ENCODE results near the gene TTC23.

- TF ChIP-seq NR3C1 (IDR thresholded peaks at IDR 0.05), result no peak
- TF ChIP-seq CBX2 (IDR thresholded peaks at IDR 0.05; ENCODE audit: borderline replicate concordance, low read depth), result no peak
- TF ChIP-seq USF2 (IDR thresholded peaks at IDR 0.05), result no peak
- TF ChIP-seq CTCF (IDR thresholded peaks at IDR 0.05), result no peak
- no peak for TF ChIP-seq KDM5A (IDR thresholded peaks at IDR 0.05)
- no peak for TF ChIP-seq RAD21 (conservative IDR thresholded peaks at IDR 0.05 in 1 of 2, IDR thresholded peaks at IDR 0.05 in 1 of 2)
- no peak for TF ChIP-seq POLR2A (IDR thresholded peaks at IDR 0.05; ENCODE audit: low read length)
- no peak for TF ChIP-seq ELK1 (IDR thresholded peaks at IDR 0.05; ENCODE audit: low read depth, low read length)
- no peak for TF ChIP-seq HMGXB4 (CRISPR knock-in tag; IDR thresholded peaks at IDR 0.05; ENCODE audit: borderline replicate concordance)
- no peak for TF ChIP-seq RNF2 (IDR thresholded peaks at IDR 0.05; ENCODE audit: borderline replicate concordance, low read depth)
- TF ChIP-seq MAFK (IDR thresholded peaks at IDR 0.05; ENCODE audit: partially characterized antibody), result no peak
- TF ChIP-seq SMC3 (IDR thresholded peaks at IDR 0.05), result no peak
Measured at GRCh38 chr15:99103279-99103678, 146.1 kb downstream of the TTC23 start.

Data from A549 (cell line).